HK-2 (cell line): ENCODE measurements around the gene NFIX.
"Not testable (repeated sequence)": the region's sequence is repeated elsewhere in the genome, so short reads cannot be mapped to it uniquely, and the experiment has no call there.

Experiments
- DNase-seq: peaks from one replicate; pipeline ENCODE4 v3.0.0-alpha.2; 2018; ENCODE audit not compliant: unreplicated experiment

Gene NFIX

GRCh38 chr19:12994701-12995595 lies at the start of gene NFIX:
Gene NFIX, plus strand, starts transcription at chr19:12995475. Its CDS starts 363 bp downstream, at chr19:12995838.
- DNase-seq = no peak

GRCh38 chr19:12945479-12946091 lies 49.7 kb upstream of the NFIX start, which contains the start of gene RAD23A:
Gene RAD23A, plus strand, starts transcription at chr19:12945862. Its CDS starts 87 bp downstream, at chr19:12945949.
- peak; percentile 97 for DNase-seq

- peak; percentile 82 for DNase-seq
Measured at GRCh38 chr19:12946092-12946721, 49.1 kb upstream of the NFIX start.

GRCh38 chr19:12946731-12947496 lies 48.4 kb upstream of the NFIX start:
- DNase-seq = no peak

GRCh38 chr19:12947702-12948611 lies 47.3 kb upstream of the NFIX start:
- DNase-seq = no peak

GRCh38 chr19:12948612-12949362 lies 46.5 kb upstream of the NFIX start:
- DNase-seq = no peak

- no peak for DNase-seq
Measured at GRCh38 chr19:12949363-12950283, 45.7 kb upstream of the NFIX start.

- not testable (repeated sequence) for DNase-seq
Measured at GRCh38 chr19:12952050-12952449, 43.2 kb upstream of the NFIX start.

GRCh38 chr19:12952488-12953137 lies 42.7 kb upstream of the NFIX start:
- DNase-seq = no peak

GRCh38 chr19:12953138-12953798 lies 42.0 kb upstream of the NFIX start:
- DNase-seq = no peak

- DNase-seq = no peak
Measured at GRCh38 chr19:12953799-12954611, 41.3 kb upstream of the NFIX start.

GRCh38 chr19:12954612-12954962 lies 40.7 kb upstream of the NFIX start:
- DNase-seq = no peak

- DNase-seq = not testable (repeated sequence)
Measured at GRCh38 chr19:12955575-12955974, 39.7 kb upstream of the NFIX start.

GRCh38 chr19:12955996-12956395 lies 39.3 kb upstream of the NFIX start:
- DNase-seq = no peak

- DNase-seq = peak; percentile 81
Measured at GRCh38 chr19:12956446-12957388, 38.6 kb upstream of the NFIX start, which contains the start of gene GADD45GIP1. Gene GADD45GIP1, minus strand, starts transcription at chr19:12957223. Its CDS starts 11 bp downstream, at chr19:12957212.
